Measurements from ENCODE around the gene PHF21A.

Gene PHF21A

DNA sequence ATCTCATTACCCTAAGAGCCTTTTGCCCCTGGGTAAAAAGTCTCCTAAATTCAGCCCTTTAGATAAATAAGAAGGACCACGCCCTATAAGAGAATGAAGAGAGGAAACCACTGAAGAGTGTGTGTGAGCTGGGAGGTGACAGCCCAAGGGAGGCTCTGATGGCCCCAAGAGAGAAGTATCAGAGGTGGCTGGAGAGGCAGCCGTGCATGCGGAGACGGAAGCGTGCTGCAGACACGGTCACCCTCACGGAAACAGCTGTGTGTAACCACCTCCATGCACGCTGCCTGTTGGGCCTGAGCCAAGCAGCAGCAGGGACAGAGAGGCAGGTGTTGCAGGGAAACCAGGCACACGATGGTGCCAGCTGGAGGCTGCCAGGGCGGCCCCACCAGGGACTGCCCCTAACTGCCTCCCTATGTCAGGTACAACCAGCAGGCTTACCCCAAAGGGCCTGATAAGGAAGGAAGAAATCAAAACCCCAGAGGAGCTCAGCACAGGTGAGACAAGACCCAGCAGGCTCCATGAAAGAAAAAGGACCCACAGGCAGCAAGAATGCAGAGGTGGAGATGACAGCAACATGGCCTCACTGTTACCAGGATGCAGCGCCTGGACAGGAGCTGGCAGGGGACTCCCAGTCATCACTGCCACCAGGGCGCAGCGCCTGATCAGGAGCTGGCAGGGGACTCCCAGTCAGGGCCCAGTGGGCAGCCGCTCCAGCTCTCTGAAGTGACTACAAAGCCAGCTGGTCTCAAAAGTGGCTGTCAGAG is 191.0 kb downstream of the PHF21A start:
- peak overlapping the region; percentile 35 for H3K4me3 ChIP-seq (ENCODE audit: low read depth, low read length)
- TF ChIP-seq, protein P1, sequence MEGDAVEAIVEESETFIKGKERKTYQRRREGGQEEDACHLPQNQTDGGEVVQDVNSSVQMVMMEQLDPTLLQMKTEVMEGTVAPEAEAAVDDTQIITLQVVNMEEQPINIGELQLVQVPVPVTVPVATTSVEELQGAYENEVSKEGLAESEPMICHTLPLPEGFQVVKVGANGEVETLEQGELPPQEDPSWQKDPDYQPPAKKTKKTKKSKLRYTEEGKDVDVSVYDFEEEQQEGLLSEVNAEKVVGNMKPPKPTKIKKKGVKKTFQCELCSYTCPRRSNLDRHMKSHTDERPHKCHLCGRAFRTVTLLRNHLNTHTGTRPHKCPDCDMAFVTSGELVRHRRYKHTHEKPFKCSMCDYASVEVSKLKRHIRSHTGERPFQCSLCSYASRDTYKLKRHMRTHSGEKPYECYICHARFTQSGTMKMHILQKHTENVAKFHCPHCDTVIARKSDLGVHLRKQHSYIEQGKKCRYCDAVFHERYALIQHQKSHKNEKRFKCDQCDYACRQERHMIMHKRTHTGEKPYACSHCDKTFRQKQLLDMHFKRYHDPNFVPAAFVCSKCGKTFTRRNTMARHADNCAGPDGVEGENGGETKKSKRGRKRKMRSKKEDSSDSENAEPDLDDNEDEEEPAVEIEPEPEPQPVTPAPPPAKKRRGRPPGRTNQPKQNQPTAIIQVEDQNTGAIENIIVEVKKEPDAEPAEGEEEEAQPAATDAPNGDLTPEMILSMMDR (IDR thresholded peaks at IDR 0.05; ENCODE audit: borderline replicate concordance, insufficient read depth, low read depth, low read length) = no peak

DNA sequence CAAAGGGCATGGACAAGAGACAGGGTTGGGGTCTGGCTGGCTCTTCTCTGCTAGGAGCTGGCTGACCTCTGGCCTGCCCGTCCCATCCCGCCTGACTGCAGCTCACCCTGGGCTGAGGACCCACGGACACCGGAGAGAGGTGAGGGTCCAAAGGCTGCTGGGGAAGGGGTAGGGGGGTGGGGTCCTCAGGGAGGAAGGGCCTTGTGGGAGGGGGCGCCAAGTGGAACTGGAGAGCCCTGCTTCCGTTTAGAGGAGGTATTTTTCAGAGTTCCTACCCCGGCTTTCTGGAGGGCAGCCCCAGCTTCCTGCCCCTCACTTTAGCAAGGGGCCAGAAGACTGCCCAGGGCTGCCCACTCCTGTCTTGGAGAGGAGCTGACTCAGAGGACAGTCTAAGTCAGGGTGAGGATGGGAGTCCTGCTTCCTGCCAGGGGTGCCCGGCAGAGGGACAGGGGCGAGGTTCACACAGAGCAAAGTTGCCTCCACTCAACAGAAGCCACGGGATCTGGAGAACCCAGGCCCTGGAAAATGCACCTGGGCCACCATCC is 191.7 kb downstream of the PHF21A start:
- TF ChIP-seq, protein P1 (IDR thresholded peaks at IDR 0.05; ENCODE audit: borderline replicate concordance, insufficient read depth, low read depth, low read length) = no peak

DNA sequence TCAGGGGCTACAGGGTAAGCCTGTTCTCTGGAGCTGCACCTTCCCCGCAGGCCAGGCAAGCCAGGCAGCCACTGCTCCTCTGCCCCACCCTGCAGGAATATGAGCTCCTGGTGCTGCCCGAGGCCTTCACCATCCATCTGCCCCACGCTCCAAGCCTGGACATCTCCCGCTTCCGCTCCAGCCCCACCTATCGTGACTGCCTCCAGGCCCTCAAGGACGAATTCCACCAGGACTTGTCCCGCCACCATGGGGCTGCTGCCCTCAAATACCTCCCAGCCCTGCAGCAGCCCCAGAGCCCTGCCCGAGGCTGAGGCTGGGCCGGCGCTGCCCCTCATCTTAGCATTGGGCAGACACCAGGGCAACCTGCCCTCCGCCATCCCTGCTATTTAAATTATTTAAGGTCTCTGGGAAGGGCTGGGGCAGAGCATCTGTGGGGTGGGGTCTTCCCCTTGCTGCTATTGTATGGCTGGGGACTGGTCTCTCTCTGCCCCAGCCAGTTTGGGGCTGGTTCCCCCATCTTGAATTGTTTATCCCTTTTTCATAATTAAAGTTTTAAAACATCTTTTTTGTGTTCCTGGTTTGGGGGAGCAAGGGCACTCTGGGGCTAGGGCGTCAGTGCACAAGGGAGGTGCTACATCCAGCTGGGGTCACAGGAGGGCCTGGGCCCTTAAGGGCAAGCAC is 192.6 kb downstream of the PHF21A start:
- TF ChIP-seq, protein P1 (IDR thresholded peaks at IDR 0.05; ENCODE audit: borderline replicate concordance, insufficient read depth, low read depth, low read length) = no peak
- H3K4me3 ChIP-seq (ENCODE audit: low read depth, low read length) = no peak overlapping the region

More for the DNA sequence above, 191.7 kb downstream of the PHF21A start:
- H3K4me3 ChIP-seq (ENCODE audit: low read depth, low read length) = peak overlapping the region; percentile 35

DNA sequence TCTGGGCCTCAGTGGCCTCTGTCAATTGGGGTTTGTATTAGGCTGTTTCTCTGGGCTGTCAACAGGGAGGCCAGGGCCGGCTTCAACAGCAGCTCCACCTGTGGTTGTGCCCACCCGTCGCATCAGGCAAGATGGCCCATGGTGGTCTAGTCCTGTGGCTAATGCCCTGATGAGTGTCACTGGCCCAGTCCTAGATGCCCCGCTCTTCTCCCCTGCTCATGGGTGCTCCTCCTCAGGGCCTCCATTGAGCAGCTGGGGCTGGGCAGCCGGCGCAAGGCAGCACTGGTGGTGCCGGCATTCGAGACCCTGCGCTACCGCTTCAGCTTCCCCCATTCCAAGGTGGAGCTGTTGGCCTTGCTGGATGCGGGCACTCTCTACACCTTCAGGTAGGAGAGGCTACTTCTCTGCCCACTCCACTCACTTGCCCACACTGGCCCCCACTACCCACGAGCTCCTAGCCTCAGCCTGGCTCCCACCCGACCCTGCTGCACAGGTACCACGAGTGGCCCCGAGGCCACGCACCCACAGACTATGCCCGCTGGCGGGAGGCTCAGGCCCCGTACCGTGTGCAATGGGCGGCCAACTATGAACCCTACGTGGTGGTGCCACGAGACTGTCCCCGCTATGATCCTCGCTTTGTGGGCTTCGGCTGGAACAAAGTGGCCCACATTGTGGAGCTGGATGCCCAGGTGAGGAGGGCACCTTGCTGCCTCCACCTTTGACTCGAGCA is 193.4 kb downstream of the PHF21A start:
- H3K4me3 ChIP-seq (ENCODE audit: low read depth, low read length) = no peak overlapping the region
- TF ChIP-seq, protein P1 (IDR thresholded peaks at IDR 0.05; ENCODE audit: borderline replicate concordance, insufficient read depth, low read depth, low read length) = no peak

DNA sequence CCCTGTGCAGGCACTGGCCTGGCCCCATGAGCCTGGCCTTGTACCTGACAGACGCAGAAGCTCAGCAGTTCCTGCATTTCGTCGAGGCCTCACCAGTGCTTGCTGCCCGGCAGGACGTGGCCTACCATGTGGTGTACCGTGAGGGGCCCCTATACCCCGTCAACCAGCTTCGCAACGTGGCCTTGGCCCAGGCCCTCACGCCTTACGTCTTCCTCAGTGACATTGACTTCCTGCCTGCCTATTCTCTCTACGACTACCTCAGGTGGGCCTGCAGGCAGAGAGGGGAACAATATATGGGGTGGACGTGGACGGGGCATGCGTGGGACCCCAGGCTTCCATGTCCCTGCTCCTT is 193.9 kb downstream of the PHF21A start:
- H3K4me3 ChIP-seq (ENCODE audit: low read depth, low read length) = no peak overlapping the region
- TF ChIP-seq, protein P1 (IDR thresholded peaks at IDR 0.05; ENCODE audit: borderline replicate concordance, insufficient read depth, low read depth, low read length) = no peak

DNA sequence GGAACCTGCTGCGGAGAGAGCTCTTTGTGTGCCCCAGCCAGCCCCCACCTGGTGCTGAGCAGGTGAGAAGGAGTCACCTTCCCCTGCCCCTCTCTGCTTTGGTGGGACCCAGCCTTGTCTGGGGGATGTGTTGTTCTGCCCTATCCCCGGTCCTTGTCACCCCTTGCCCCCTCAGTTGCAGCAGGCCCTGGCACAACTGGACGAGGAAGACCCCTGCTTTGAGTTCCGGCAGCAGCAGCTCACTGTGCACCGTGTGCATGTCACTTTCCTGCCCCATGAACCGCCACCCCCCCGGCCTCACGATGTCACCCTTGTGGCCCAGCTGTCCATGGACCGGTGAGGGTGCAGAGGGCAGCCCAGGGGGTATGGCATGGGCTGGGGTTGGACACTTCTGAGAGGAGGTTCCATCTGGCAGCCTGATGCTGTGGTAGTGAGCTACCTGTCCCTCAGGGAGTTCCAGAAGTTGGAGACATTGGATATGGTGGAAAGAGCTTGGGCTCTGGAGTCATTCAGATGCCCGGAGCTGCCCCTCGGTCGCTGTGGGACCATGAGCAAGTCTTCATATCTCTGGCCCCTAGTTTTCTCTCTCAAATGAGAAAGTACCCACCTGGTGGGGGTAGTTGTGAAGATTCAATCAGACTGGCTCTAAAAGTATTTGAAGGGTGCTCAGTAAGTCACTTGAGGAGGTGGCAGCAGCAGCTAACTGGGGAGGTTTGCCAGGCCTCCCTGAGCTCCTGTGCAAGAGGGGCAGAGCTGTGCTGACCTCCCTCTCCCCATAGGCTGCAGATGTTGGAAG is 194.5 kb downstream of the PHF21A start:
- TF ChIP-seq, protein P1 (IDR thresholded peaks at IDR 0.05; ENCODE audit: borderline replicate concordance, insufficient read depth, low read depth, low read length) = no peak
- no peak overlapping the region for H3K4me3 ChIP-seq (ENCODE audit: low read depth, low read length)

Data from GM12875 (cell line).